ENCODE data around the gene KCNK10. TPM values are rescaled to one million over a fixed set of nuclear protein-coding genes. Genes with fewer than 3 reads are reported as not detected.

KCNK10 gene
- total and polyA plus RNA-seq, 2 of the 8 experiments (the other 6 are each of a cell fraction or from before 2014, with no cell fraction given): 0.45 to 0.63 TPM

DNA sequence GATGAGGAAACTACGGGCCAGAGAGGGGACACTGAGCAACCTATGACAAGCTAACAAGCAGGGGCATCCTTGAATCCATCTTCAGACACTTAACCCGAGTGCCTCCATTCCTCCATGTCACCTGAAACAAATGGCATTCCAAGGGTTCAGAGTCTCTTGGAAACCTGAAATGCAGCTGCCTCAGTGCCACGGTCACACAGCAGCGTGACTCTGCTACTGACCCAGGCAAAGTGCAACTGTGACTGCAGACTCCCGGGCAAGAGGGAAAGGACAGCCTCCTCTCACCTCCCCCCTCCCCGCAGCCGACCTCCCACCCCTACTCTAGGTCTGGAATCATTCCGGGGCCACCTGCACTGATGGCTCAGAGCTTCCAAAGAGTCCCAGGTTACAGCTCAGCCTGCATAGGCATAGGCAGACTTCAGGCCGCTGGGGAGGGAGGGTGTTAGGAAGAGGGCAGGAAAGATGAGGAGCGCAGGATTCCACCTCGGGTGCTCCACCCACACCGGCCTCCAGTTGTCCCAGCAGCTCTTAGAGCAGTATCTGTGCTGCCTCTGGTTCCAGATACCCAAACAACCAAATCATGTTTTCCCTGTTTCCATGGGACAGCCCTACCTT lies 53.2 kb downstream of the KCNK10 start:
- Histone ChIP-seq H2AFZ (ENCODE audit: low read length) (peak overlapping the region; percentile 100), H3K23me2 (ENCODE audit: low read depth, low read length) (0 out of 2 replicates have a peak, but pooled peaks cover 2% of the 10 kb centered on the region), H4K91ac (replicated peaks; ENCODE audit: insufficient read length, low read length) (no peak overlapping the region), H3K9me3 (ENCODE audit: insufficient read depth in 2 of 2, low read depth in 1 of 2, low read length in 1 of 2) (no peaks in the 10 kb centered on the region), H3K18ac (ENCODE audit: extremely low read depth, low read length) (no peak overlapping the region), H2AK5ac (ENCODE audit: low read depth, low read length) (no peak overlapping the region), H3K27ac (ENCODE audit: low read depth, low read length) (no peak overlapping the region), H4K8ac (ENCODE audit: extremely low read depth, insufficient read depth, low read length) (no peak overlapping the region; the same call in 1 of the 2 replicates), H3K79me2 (ENCODE audit: control insufficient read depth in 1 of 2, insufficient read depth in 2 of 2, low read length in 2 of 2) (no peaks in the 10 kb centered on the region), H3K4ac (replicated peaks; ENCODE audit: insufficient read length, low read depth, low read length) (no peak overlapping the region), H3K4me3 (ENCODE audit: extremely low read depth in 1 of 4, insufficient read depth in 2 of 4, low read depth in 3 of 4, low read length in 4 of 4) (no peak overlapping the region), H3K27me3 (replicated peaks in 1 of 4; ENCODE audit: control insufficient read depth in 3 of 4, extremely low read depth in 1 of 4, insufficient read depth in 3 of 4, low read length in 3 of 4) (no peaks in the 10 kb centered on the region; a peak in 1 of 7 replicates), H3K14ac (ENCODE audit: insufficient read length) (no peak overlapping the region), H3K56ac (replicated peaks; ENCODE audit: insufficient read length, low read depth, low read length) (no peak overlapping the region), H2BK15ac (ENCODE audit: low read length) (no peak overlapping the region), H2BK20ac (ENCODE audit: low read length) (0 out of 2 replicates have a peak overlapping the region, but pooled peaks have one; percentile 21), H3K4me1 (replicated peaks in 1 of 4; ENCODE audit: control insufficient read depth in 3 of 4, insufficient read depth in 4 of 4, low read length in 3 of 4) (peaks cover 0 to 4% (median 2%) of the 10 kb centered on the region in 4 experiments; a peak in 3 of 7 replicates), H2BK12ac (ENCODE audit: low read depth, low read length) (no peak overlapping the region), H3K36me3 (ENCODE audit: control insufficient read depth in 2 of 4, insufficient read depth in 4 of 4, low read length in 3 of 4) (no peaks in the 10 kb centered on the region), H2BK5ac (ENCODE audit: low read depth, low read length) (no peak overlapping the region), H3K4me2 (ENCODE audit: insufficient read depth in 1 of 2, low read depth in 2 of 2, low read length in 2 of 2) (0 out of 4 replicates have a peak overlapping the region, but pooled peaks of 1 of the 2 experiments have one; percentile 4), H3K79me1 (ENCODE audit: low read depth, low read length) (no peaks in the 10 kb centered on the region), H4K5ac (ENCODE audit: insufficient read length, low read depth, low read length) (no peak overlapping the region), H3K23ac (ENCODE audit: insufficient read length) (no peak overlapping the region), H3K9ac (replicated peaks in 1 of 4; ENCODE audit: extremely low read depth in 1 of 4, low read depth in 3 of 4, low read length in 3 of 4) (no peak overlapping the region), H4K20me1 (replicated peaks in 1 of 2; ENCODE audit: control insufficient read depth in 1 of 2, insufficient read depth in 2 of 2, low read length in 2 of 2) (no peaks in the 10 kb centered on the region), H2BK120ac (replicated peaks; ENCODE audit: low read depth, low read length) (no peak overlapping the region)
- ChIA-PET CTCF (ENCODE audit: partially characterized antibody) (interaction anchor here (0.6 to 2.5 kb wide), 8 partner anchors 9 to 112 kb away, joined by 3 to 13 read pairs (median 4); no protein-coding TSS in a partner anchor), POLR2A (ENCODE audit: partially characterized antibody) (no interaction called here)
- DNase-seq (ENCODE audit: low read depth in 1 of 2, low spot score in 2 of 2): no peak
- FAIRE-seq: no peak
- 89% methylated on average over 7 of the region's 12 CpGs; no CpG with 5 or more reads in 1 of the 2 experiments for WGBS, 2 experiments (ENCODE audit: extremely low coverage in 1 of 2, insufficient coverage in 1 of 2, insufficient read length in 1 of 2, insufficient replicate concordance in 2 of 2, low coverage in 1 of 2, low lambda C conversion rate in 2 of 2, missing lambda C conversion rate in 1 of 2)
- TF ChIP-seq RAD21 (IDR thresholded peaks at IDR 0.05 in 1 of 2, conservative IDR thresholded peaks at IDR 0.05 in 1 of 2; ENCODE audit: low read depth in 2 of 2, low read length in 2 of 2) (no peak), CHD1 (IDR thresholded peaks at IDR 0.05; ENCODE audit: low read depth, low read length) (no peak), EP300 (IDR thresholded peaks at IDR 0.05; ENCODE audit: borderline replicate concordance in 1 of 2, low read depth in 2 of 2, low read length in 2 of 2) (no peak), KDM4A (IDR thresholded peaks at IDR 0.05; ENCODE audit: low read depth, low read length, severe bottlenecking) (no peak), RBBP5 (IDR thresholded peaks at IDR 0.05; ENCODE audit: borderline replicate concordance, low read depth, low read length) (no peak), CREB1 (IDR thresholded peaks at IDR 0.05) (no peak), SP2 (IDR thresholded peaks at IDR 0.05; ENCODE audit: low read length) (no peak), BCL11A (IDR thresholded peaks at IDR 0.05; ENCODE audit: low read depth in 2 of 2, low read length in 2 of 2) (no peak), RFX5 (IDR thresholded peaks at IDR 0.05; ENCODE audit: borderline replicate concordance, low read depth, low read length) (no peak), JUN (IDR thresholded peaks at IDR 0.05; ENCODE audit: low read depth, low read length) (no peak), GTF2F1 (IDR thresholded peaks at IDR 0.05; ENCODE audit: borderline replicate concordance, low read depth, low read length) (no peak), ASH2L (IDR thresholded peaks at IDR 0.05; ENCODE audit: low read length) (no peak)
- TF ChIP-seq, protein P1, sequence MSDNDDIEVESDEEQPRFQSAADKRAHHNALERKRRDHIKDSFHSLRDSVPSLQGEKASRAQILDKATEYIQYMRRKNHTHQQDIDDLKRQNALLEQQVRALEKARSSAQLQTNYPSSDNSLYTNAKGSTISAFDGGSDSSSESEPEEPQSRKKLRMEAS (IDR thresholded peaks at IDR 0.05): no peak

Data from H1 (cell line).